GM18868 (cell line): Measurements from ENCODE around the gene OXA1L.
"Not testable (repeated sequence)": the region's sequence is repeated elsewhere in the genome, so short reads cannot be mapped to it uniquely, and the experiment has no call there.

Experiments used
- ATAC-seq: cut with Tn5 transposase; IDR thresholded peaks from one replicate; pipeline ENCODE4 v1.9.1; 2021; ENCODE audit warnings: mild to moderate bottlenecking, moderate library complexity; ENCODE audit not compliant: unreplicated experiment

The OXA1L gene

GRCh38 chr14:22797017-22797917 is 30.8 kb downstream of the OXA1L start:
- ATAC-seq: no peak

- ATAC-seq: no peak
Measured at GRCh38 chr14:22798528-22798927, 32.0 kb downstream of the OXA1L start.

- ATAC-seq: no peak
Measured at GRCh38 chr14:22800346-22800745, 33.9 kb downstream of the OXA1L start.

GRCh38 chr14:22801716-22802115 is 35.2 kb downstream of the OXA1L start:
- no peak for ATAC-seq

- peak; percentile 60 for ATAC-seq
Measured at GRCh38 chr14:22802860-22803686, 36.6 kb downstream of the OXA1L start.

GRCh38 chr14:22803687-22803974 is 37.1 kb downstream of the OXA1L start:
- ATAC-seq: peak; percentile 68

- ATAC-seq: not testable (repeated sequence)
Measured at GRCh38 chr14:22805235-22805634, 38.7 kb downstream of the OXA1L start.

- ATAC-seq: no peak
Measured at GRCh38 chr14:22807432-22808087, 41.1 kb downstream of the OXA1L start.

- ATAC-seq: no peak
Measured at GRCh38 chr14:22808388-22809209, 42.1 kb downstream of the OXA1L start.

GRCh38 chr14:22811722-22812121 is 45.2 kb downstream of the OXA1L start:
- no peak for ATAC-seq

GRCh38 chr14:22812744-22813143 is 46.3 kb downstream of the OXA1L start:
- no peak for ATAC-seq

GRCh38 chr14:22813145-22813544 is 46.7 kb downstream of the OXA1L start:
- no peak for ATAC-seq

GRCh38 chr14:22814373-22814772 is 47.9 kb downstream of the OXA1L start:
- ATAC-seq: no peak

GRCh38 chr14:22814941-22815713 is 48.6 kb downstream of the OXA1L start, which contains the start of gene SLC7A7:
TSS of gene SLC7A7 (minus strand) at chr14:22815435. CDS start at chr14:22813398, 2,037 bp downstream.
- ATAC-seq: no peak

GRCh38 chr14:22819151-22819988 is 52.9 kb downstream of the OXA1L start:
- no peak for ATAC-seq

- no peak for ATAC-seq
Measured at GRCh38 chr14:22820731-22821130, 54.2 kb downstream of the OXA1L start.

- ATAC-seq: no peak
Measured at GRCh38 chr14:22821193-22822015, 54.9 kb downstream of the OXA1L start.

- no peak for ATAC-seq
Measured at GRCh38 chr14:22822016-22822570, 55.6 kb downstream of the OXA1L start.
